ENCODE measurements around the gene ALDH1B1.

The ALDH1B1 gene

GRCh38 chr9:38392235-38393127 lies at the start of gene ALDH1B1:
Gene ALDH1B1 (plus strand): TSS chr9:38392702. CDS start chr9:38395749, 3,047 bp downstream.
- peak; percentile 66 for DNase-seq

GRCh38 chr9:38343037-38343436 lies 49.5 kb upstream of the ALDH1B1 start:
- DNase-seq, result no peak

GRCh38 chr9:38343552-38343951 lies 49.0 kb upstream of the ALDH1B1 start:
- no peak for DNase-seq

- no peak for DNase-seq
These were observed 47.8 kb upstream of the ALDH1B1 start for GRCh38 chr9:38344566-38345324.

GRCh38 chr9:38345851-38346755 lies 46.4 kb upstream of the ALDH1B1 start:
- no peak for DNase-seq

- no peak for DNase-seq
These were observed 45.7 kb upstream of the ALDH1B1 start for GRCh38 chr9:38346811-38347210.

- no peak for DNase-seq
These were observed 45.2 kb upstream of the ALDH1B1 start for GRCh38 chr9:38347271-38347671.

- DNase-seq, result no peak
These were observed 44.6 kb upstream of the ALDH1B1 start for GRCh38 chr9:38347946-38348345.

- no peak for DNase-seq
These were observed 42.0 kb upstream of the ALDH1B1 start for GRCh38 chr9:38350529-38350928.

- no peak for DNase-seq
These were observed 39.8 kb upstream of the ALDH1B1 start for GRCh38 chr9:38352530-38353328.

GRCh38 chr9:38355115-38355514 lies 37.4 kb upstream of the ALDH1B1 start:
- no peak for DNase-seq

GRCh38 chr9:38355517-38356120 lies 36.9 kb upstream of the ALDH1B1 start:
- no peak for DNase-seq

GRCh38 chr9:38356851-38357250 lies 35.7 kb upstream of the ALDH1B1 start:
- no peak for DNase-seq

- no peak for DNase-seq
These were observed 35.0 kb upstream of the ALDH1B1 start for GRCh38 chr9:38357350-38358114.

GRCh38 chr9:38358390-38359296 lies 33.9 kb upstream of the ALDH1B1 start:
- no peak for DNase-seq

- no peak for DNase-seq
These were observed 33.2 kb upstream of the ALDH1B1 start for GRCh38 chr9:38359297-38359653.

GRCh38 chr9:38359689-38360385 lies 32.7 kb upstream of the ALDH1B1 start:
- DNase-seq, result no peak

- no peak for DNase-seq
These were observed 31.5 kb upstream of the ALDH1B1 start for GRCh38 chr9:38360839-38361472.

- DNase-seq, result no peak
These were observed 31.0 kb upstream of the ALDH1B1 start for GRCh38 chr9:38361473-38361850.
